Right cardiac atrium (tissue), 5 donors: ENCODE measurements around the gene GSE1. TPM values are rescaled to one million over a fixed set of nuclear protein-coding genes. Genes with fewer than 3 reads are reported as not detected.
A peak's percentile ranks its signal among the peaks of the same experiment; 100 is the strongest.

Experiments
- ATAC-seq, 2 donors: fragments of 200-7000 bp; cut with Tn5 transposase; one replicate each; pipeline versions ENCODE4 v1.8.0 to v1.9.1; 2020; ENCODE audit warnings: moderate library complexity in 2 of 2, mild to moderate bottlenecking in 1 of 2
- DNase-seq, 3 donors: peaks; one replicate each; pipeline ENCODE4 v3.0.0-alpha.2; 2020
- H3K27ac ChIP-seq: one replicate; pipeline ENCODE4 v1.5.1; 2013; ENCODE audit warnings: mild to moderate bottlenecking, low read length, control low read depth, moderate library complexity
- H3K27me3 ChIP-seq: one replicate; pipeline ENCODE4 v1.6.1; 2013; ENCODE audit not compliant: control insufficient read depth, insufficient read depth
- H3K4me1 ChIP-seq: one replicate; pipeline ENCODE4 v1.6.1; 2013; ENCODE audit warnings: low read length; ENCODE audit not compliant: control insufficient read depth, insufficient read depth
- H3K4me3 ChIP-seq: one replicate; pipeline ENCODE4 v1.5.1; 2013; ENCODE audit warnings: low read length, control low read depth
- H3K9me3 ChIP-seq: one replicate; pipeline ENCODE4 v1.6.1; 2013; ENCODE audit warnings: low read length; ENCODE audit not compliant: control insufficient read depth
- WGBS: extraction: QIAGEN DNeasy Blood & Tissue Kit; methylation state at CpG from one replicate; pipeline ENCODE4 v1.1.7; 2013; 5-methylcytosine and 5-hydroxymethylcytosine counted together
- intact Hi-C, 4 donors: fragments of 100-400 bp; cut with DNase I; formaldehyde crosslinking; loops; one replicate each; pipeline versions ENCODE4 v1.11.0 to v1.14.0; 2022 to 2023
- polyA plus RNA-seq: library from polyadenylated mRNA; stranded (reverse); fragments of 200-250 nt; gene quantifications from one replicate; pipeline ENCODE4 v1.2.3, GENCODE V29; 2013
- total RNA-seq, 4 donors: library from RNA; stranded (reverse); fragmentation: NEBNext Ultra II Directional; extraction: Animal tissue kit (Norgen Biotek cat#: 25700); gene quantifications; one replicate each; pipeline ENCODE4 v1.2.1, GENCODE V29; 2021
- donor health status: healthy with polysubstance abuse.
- donor health status: DM: no; HTN: yes; CAD: no.
- donor health status: DM: no; HTN: no; CAD: no.
- donor health status: DM: no; HTN: yes; CAD: no; lungs with severe emphysema.
- donor health status: DM: yes; HTN: yes; CAD: no.

The GSE1 gene
- total and polyA plus RNA-seq, 5 donors, result 40.3 to 99.8 (median 87.6) TPM

GRCh38 chr16:85623250-85623649, 10.1 kb downstream of the GSE1 start:
- Histone ChIP-seq H3K27ac (no peak overlapping the region), H3K4me1 (peaks cover 12% of the 10 kb centered on the region), H3K9me3 (no peaks in the 10 kb centered on the region), H3K4me3 (no peak overlapping the region), H3K27me3 (no peaks in the 10 kb centered on the region)
- intact Hi-C loops, result no loop called here
- no peak for ATAC-seq
- DNase-seq, result no peak
- WGBS, result 89% methylated on average over 11 of the region's 11 CpGs

GRCh38 chr16:85623997-85624601, 11.0 kb downstream of the GSE1 start:
- ATAC-seq, result no peak
- DNase-seq, result no peak
- Histone ChIP-seq H3K4me3 (no peak overlapping the region), H3K9me3 (no peaks in the 10 kb centered on the region), H3K27ac (no peak overlapping the region), H3K27me3 (no peaks in the 10 kb centered on the region), H3K4me1 (peaks cover 12% of the 10 kb centered on the region)
- intact Hi-C loops, result no loop called here
- 90% methylated on average over 21 of the region's 21 CpGs for WGBS

DNA sequence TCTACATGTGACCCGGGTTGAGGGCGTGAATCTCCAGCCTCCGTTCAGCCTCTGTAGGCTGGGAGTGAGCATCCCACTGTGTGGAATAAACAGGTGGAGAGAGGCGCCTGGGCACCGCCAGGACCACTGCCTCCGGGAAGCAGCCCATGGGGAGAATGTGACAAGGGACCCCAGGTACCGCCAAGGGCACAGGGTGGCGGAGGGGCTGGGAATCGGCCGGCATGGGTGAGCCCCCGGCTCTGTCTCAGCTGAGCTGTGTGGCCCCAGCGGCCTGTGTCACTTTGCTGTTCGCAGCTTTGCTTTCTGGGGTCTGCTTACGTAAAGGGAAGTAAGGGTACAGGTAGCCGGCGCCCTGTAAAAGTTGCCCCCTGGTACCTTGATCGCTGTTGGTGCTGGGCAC, 11.5 kb downstream of the GSE1 start:
- Histone ChIP-seq H3K27ac (no peak overlapping the region), H3K4me1 (peaks cover 14% of the 10 kb centered on the region), H3K9me3 (no peaks in the 10 kb centered on the region), H3K4me3 (no peak overlapping the region), H3K27me3 (no peaks in the 10 kb centered on the region)
- no peak for DNase-seq
- intact Hi-C loops, result no loop called here
- WGBS, result 93% methylated on average over 17 of the region's 17 CpGs
- ATAC-seq, result no peak

- WGBS, result 86% methylated on average over 27 of the region's 27 CpGs
- intact Hi-C loops, result no loop called here
- Histone ChIP-seq H3K27me3 (no peaks in the 10 kb centered on the region), H3K4me3 (no peak overlapping the region), H3K27ac (no peak overlapping the region), H3K4me1 (peaks cover 14% of the 10 kb centered on the region), H3K9me3 (no peaks in the 10 kb centered on the region)
- DNase-seq, result no peak
- ATAC-seq, result no peak
Observed at GRCh38 chr16:85625053-85625452, 11.9 kb downstream of the GSE1 start.

DNA sequence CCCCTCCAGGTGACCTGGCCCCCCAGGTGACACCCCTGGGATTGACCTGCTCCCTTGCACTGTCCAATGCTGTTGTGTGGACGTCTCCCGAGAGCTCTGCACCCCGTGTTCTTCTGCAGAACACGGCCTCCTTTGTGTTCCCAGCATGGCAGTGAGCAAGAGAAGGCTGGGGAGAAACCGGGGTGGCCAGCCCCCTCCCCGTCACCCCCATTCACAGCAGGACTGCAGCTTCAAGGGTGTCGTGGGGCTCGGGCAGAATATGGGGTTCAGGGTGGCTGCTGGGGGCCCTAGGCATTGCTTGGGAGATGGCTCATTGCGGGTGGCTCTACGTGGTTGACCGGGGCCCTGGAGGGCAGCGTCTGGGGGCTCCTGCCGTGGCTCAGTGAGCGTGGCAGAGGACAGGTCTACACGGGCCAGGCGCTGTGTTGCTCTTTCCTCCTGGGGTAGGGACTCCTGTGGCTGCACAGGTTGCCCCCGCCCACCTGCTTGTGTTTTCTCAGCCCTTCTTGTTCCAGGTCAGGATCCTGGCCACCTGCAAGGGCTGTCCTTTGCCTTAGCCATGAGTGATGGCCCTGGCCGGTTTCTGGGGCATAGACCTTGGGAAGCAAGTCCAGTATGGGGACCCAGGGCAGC, 12.5 kb downstream of the GSE1 start:
- no peak for DNase-seq
- WGBS, result 94% methylated on average over 18 of the region's 18 CpGs
- peaks cover 14% of the 10 kb centered on the region for H3K4me1 ChIP-seq
- H3K4me3 ChIP-seq, result no peak overlapping the region
- ATAC-seq, result no peak
- no peaks in the 10 kb centered on the region for H3K9me3 ChIP-seq
- no peak overlapping the region for H3K27ac ChIP-seq
- intact Hi-C loops, result no loop called here
- no peaks in the 10 kb centered on the region for H3K27me3 ChIP-seq

DNA sequence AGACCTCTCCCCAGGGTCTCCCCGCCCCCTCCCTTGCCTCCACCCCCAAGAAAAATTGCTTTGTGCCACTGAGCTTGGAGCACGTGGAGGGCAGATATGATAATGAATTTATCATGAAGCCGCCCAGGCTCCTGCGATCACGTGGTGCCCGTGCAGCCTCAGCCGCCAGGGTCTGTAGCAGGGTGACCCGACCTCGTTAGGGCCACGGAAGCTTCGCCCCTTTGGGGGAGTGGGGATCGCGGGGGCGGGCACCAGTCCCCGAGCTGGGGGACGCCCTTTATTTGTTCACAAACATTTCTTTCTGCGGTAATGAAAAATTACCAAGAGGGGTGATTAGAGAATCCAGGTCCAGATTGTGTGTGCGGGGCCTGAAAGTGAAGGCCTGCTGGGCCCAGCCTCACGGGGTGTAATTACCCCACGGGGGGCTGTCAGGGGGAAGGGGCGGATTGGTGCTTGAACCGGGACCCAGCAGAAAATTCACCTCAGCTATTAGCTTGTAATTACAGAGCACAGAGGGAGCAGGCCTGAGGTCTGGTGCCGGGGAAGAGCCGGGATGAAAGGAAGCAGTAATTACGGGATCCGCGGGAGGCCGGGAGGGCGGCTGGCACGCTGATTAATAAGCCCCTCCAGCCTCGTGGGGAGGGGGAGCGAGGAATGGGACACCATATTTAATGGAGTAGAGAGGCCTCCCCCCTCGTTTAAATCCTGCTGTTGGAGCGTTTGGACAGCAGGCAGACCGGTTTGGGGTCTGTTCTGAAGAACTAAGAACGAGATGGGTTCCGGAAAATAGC, 13.3 kb downstream of the GSE1 start:
- ATAC-seq, result peak in 1 of 2 donors; percentile 22
- DNase-seq, result no peak
- no peaks in the 10 kb centered on the region for H3K9me3 ChIP-seq
- peaks cover 14% of the 10 kb centered on the region for H3K4me1 ChIP-seq
- H3K27ac ChIP-seq, result peak overlapping the region; percentile 11
- intact Hi-C loops, result no loop called here
- H3K27me3 ChIP-seq, result no peaks in the 10 kb centered on the region
- WGBS, result 30% methylated on average over 37 of the region's 37 CpGs
- no peak overlapping the region for H3K4me3 ChIP-seq

DNA sequence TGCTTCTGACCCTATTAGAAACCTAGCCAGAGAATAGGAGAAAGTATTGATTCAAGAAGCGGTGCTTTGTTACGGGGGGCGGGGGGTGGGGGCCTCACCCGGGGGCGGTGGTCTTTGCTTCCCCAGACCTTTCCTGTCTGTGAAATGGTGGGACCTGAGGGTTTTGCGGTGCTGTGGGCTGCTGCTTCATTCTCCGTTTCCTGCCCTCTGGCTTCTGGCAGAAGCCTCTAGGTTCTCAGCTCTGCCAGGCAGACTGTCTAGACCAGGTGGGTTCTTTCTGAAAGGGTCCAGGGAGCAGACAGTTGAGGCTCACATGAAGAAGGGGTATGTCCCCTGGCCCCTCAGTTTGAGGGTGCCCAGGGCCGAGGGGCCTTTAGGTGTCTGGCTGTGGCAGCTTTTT, 14.0 kb downstream of the GSE1 start:
- WGBS, result 32% methylated on average over 8 of the region's 8 CpGs
- no peak for ATAC-seq
- DNase-seq, result no peak
- Histone ChIP-seq H3K4me1 (peaks cover 14% of the 10 kb centered on the region), H3K9me3 (no peaks in the 10 kb centered on the region), H3K27ac (no peak overlapping the region), H3K27me3 (no peaks in the 10 kb centered on the region), H3K4me3 (no peak overlapping the region)
- intact Hi-C loops, result no loop called here

DNA sequence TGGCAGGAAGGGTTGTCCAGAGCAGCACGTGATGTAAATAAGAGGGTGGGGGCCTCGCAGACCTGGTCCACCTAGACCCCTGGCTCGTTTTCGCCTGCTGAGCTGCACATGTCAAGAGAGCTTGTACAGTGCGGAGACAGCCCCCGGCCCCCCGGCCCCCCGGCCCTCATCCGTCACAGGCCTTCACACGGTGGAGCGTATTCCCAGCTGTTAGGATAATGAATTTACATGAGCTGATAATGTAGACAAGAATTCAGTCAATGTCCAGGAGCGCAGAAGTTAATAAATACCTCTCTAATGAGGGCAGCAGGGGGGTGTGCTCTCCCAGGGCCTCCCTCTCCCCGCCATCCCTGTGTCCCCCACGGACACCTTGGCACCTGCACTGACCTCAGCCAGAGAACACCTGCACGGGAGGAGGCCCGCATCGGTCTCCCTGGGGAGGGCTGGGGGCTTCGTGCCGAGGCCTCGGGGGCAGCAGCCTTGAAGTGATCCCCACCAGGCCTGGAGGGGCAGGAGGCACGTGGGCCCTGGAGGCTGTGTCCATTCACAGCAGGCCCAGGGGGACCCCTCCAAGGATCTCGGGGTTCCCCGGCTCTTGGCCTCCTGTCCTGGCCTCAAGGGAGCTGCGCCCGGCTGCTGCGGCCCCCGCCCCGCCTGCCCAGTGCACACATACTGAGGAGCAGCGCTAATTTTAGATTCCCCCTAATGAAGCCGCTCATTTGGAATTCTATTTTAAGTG, 14.6 kb downstream of the GSE1 start:
- intact Hi-C loops, result no loop called here
- no peaks in the 10 kb centered on the region for H3K27me3 ChIP-seq
- H3K9me3 ChIP-seq, result no peaks in the 10 kb centered on the region
- 66% methylated on average over 30 of the region's 30 CpGs for WGBS
- no peak overlapping the region for H3K4me3 ChIP-seq
- peaks cover 12% of the 10 kb centered on the region for H3K4me1 ChIP-seq
- DNase-seq, result no peak
- H3K27ac ChIP-seq, result peak overlapping the region; percentile 6
- peak; percentile 50 to 67 for ATAC-seq

- no peak for DNase-seq
- Histone ChIP-seq H3K4me1 (peaks cover 12% of the 10 kb centered on the region), H3K27ac (peak overlapping the region; percentile 55), H3K9me3 (no peaks in the 10 kb centered on the region), H3K4me3 (no peak overlapping the region), H3K27me3 (no peaks in the 10 kb centered on the region)
- ATAC-seq, result no peak
- intact Hi-C loops, result no loop called here
- 62% methylated on average over 5 of the region's 5 CpGs for WGBS
Observed at GRCh38 chr16:85628265-85628556, 15.1 kb downstream of the GSE1 start.

DNA sequence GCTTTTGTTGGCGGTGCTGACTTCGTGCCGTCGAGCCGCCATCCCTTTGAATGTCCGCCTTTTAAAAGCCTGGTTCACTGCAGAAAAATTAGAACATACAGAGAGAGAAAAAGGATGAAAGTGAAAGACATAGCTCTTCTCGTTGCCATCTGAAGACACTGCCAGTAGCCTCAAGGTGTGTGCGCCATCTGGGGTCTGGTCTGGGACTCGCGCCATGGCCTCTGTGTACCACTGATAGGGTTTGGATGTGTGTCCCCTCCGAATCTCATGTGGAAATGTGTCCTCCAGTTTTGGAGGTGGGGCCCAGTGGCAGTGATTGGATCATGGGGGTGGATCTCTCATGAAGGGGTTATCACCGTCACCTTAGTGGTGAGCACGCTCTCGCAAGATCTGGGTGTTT, 15.5 kb downstream of the GSE1 start:
- intact Hi-C loops, result no loop called here
- H3K27ac ChIP-seq, result peak overlapping the region; percentile 55
- peaks cover 12% of the 10 kb centered on the region for H3K4me1 ChIP-seq
- no peak overlapping the region for H3K4me3 ChIP-seq
- H3K9me3 ChIP-seq, result no peaks in the 10 kb centered on the region
- no peak for DNase-seq
- no peaks in the 10 kb centered on the region for H3K27me3 ChIP-seq
- no peak for ATAC-seq
- WGBS, result 82% methylated on average over 14 of the region's 14 CpGs

GRCh38 chr16:85629326-85629725, 16.2 kb downstream of the GSE1 start:
- Histone ChIP-seq H3K9me3 (no peaks in the 10 kb centered on the region), H3K4me1 (peaks cover 12% of the 10 kb centered on the region), H3K4me3 (no peak overlapping the region), H3K27ac (no peak overlapping the region), H3K27me3 (no peaks in the 10 kb centered on the region)
- 85% methylated on average over 10 of the region's 10 CpGs for WGBS
- intact Hi-C loops, result no loop called here
- peak in 1 of 2 donors; percentile 16 for ATAC-seq
- no peak for DNase-seq
